ENCODE data around the gene KCNIP2.

Gene KCNIP2

DNA sequence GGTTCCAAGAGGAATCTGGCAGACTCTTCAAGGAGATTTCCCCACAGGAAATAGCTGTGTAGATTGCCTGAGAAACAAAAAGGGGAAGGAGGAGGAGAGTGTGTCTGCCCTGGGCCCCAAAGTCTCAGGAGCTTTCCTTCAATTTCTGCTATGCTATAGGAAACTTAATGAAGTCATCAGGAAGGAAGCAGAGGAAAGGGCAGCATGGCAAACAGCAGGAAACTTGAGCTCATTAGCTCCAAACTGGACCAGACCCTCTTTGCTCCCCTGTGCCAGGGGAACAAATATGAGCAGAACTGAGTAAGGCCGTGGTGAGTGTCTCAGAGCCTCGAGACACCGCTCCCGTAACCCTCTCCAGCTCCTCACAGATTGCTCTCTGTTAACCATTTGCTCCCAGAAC, 4.8 kb upstream of the KCNIP2 start:
- H3K4me3 Mint-ChIP-seq = no peak overlapping the region
- peaks cover 28% of the 10 kb centered on the region for H3K27me3 Mint-ChIP-seq (ENCODE audit: low read depth, poor library complexity)
- peaks cover 9% of the 10 kb centered on the region for H3K36me3 Mint-ChIP-seq (ENCODE audit: low read depth)
- no peaks in the 10 kb centered on the region for H3K9me3 Mint-ChIP-seq
- TF ChIP-seq, protein P1, sequence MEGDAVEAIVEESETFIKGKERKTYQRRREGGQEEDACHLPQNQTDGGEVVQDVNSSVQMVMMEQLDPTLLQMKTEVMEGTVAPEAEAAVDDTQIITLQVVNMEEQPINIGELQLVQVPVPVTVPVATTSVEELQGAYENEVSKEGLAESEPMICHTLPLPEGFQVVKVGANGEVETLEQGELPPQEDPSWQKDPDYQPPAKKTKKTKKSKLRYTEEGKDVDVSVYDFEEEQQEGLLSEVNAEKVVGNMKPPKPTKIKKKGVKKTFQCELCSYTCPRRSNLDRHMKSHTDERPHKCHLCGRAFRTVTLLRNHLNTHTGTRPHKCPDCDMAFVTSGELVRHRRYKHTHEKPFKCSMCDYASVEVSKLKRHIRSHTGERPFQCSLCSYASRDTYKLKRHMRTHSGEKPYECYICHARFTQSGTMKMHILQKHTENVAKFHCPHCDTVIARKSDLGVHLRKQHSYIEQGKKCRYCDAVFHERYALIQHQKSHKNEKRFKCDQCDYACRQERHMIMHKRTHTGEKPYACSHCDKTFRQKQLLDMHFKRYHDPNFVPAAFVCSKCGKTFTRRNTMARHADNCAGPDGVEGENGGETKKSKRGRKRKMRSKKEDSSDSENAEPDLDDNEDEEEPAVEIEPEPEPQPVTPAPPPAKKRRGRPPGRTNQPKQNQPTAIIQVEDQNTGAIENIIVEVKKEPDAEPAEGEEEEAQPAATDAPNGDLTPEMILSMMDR (IDR thresholded peaks at IDR 0.05) = no peak
- peaks cover 58% of the 10 kb centered on the region for H3K4me1 Mint-ChIP-seq
- DNase-seq = no peak
- peak overlapping the region; percentile 81 for H3K27ac Mint-ChIP-seq

DNA sequence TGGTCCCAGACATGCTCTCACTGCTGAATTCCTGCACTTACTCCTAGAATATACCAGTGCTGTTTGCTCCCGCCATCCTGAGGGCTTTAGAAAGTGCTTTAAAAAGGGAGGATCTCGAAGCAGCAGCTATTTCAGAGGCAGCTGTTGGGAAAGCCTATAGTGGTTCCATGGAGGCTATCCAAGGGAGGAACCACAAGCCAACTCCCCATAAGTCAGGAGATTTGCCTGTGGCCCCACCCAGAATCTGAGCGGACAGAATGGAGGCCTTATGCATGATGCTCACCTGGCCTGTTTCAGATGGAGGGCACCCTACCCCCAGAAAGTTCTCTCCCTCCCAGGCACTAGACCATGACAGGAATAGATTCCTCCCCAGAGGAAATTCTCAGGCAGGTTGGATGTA, 2.3 kb upstream of the KCNIP2 start:
- DNase-seq = no peak
- Mint-ChIP-seq H3K36me3 (ENCODE audit: low read depth) (peaks cover 9% of the 10 kb centered on the region), H3K4me3 (no peak overlapping the region), H3K27me3 (ENCODE audit: low read depth, poor library complexity) (peaks cover 50% of the 10 kb centered on the region), H3K4me1 (peaks cover 58% of the 10 kb centered on the region), H3K9me3 (no peaks in the 10 kb centered on the region), H3K27ac (no peak overlapping the region)
- TF ChIP-seq, protein P1 (IDR thresholded peaks at IDR 0.05) = no peak

DNA sequence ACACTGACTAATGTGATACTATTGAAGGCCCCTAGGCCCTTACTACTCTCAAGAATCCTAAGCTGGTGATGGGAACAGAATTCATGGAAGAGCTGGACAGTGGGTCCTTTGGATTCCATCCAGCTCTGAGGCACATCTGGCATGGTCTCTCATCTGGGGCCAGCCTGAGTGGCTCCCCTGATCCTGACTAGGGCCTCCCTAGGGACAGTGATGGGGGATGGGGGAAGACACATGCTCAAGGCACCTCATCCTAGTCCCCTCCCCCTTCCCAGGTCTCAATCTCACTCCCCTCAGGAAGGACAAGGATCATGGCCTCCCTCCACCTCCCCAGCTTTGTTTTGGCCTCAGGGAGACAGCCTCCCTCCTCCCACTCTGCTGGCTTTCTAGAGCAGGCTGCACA, 1.8 kb downstream of the KCNIP2 start:
- Mint-ChIP-seq H3K9me3 (no peaks in the 10 kb centered on the region), H3K4me1 (peaks cover 57% of the 10 kb centered on the region), H3K4me3 (no peak overlapping the region), H3K36me3 (ENCODE audit: low read depth) (no peaks in the 10 kb centered on the region), H3K27me3 (ENCODE audit: low read depth, poor library complexity) (peaks cover 53% of the 10 kb centered on the region), H3K27ac (no peak overlapping the region)
- TF ChIP-seq, protein P1 (IDR thresholded peaks at IDR 0.05) = no peak
- no peak for DNase-seq

DNA sequence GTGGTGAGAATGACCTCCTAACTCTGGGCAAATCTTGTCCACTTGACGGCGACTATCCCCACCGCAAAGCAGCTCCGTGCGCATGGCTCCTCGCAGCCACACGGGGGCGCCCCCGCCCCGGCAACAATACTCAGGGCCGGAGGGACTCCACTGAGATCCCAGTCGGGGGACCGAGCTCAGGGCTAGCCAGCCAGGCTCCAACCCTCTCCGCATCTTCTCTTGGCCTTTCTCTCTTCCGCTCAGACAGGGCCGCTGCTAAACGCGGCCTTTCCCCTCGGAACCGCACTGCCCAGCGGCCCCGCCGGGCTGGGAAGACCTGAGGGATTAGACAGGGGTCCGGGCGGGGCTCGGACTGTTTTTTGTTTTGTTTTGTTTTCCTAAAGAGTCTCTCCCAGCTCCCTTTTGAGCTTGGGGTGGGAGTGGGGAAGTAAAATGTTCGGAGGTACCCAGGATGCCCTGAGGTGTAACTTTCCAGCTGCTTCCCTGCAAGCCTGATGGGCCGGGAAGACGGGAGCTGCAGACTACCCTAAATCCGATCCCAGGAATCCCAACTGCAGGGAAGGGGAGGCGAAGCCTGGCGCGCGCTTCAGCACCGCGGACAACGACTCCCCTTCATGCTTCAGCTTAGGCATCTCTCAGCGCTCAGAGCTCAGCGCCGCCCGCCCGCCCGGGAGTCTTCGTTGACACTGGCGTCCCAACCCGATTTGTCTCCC, 2.7 kb downstream of the KCNIP2 start:
- H3K9me3 Mint-ChIP-seq = no peaks in the 10 kb centered on the region

DNA sequence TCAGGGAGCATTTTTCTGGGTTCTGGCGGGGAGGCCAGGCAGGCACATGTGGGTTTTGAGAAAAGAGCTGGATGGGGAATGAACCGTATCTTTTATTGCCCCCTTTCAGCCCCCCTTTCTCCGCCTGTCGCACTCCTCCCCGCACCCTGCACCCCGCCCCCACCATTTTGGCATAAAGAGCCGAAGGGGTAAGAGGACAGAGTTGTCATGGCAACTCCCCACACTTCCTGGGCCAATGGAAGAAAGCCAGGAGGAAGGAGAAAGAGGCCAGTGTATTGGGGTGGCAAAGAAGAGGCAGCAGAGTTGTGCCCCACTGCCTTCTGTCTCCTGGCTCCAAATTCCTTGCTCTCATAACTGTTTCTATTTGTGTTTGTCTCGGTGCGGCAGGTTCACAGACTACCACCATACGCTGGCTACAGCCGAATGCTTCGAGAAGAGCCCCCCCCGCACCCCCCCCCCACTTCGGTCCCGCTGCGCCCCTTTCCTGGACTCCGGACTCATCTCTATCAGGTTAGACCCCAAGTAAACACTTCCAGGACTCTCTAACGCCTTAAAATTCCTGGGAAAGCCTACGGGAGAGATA, 3.4 kb downstream of the KCNIP2 start:
- peak overlapping the region; percentile 75 for H3K4me3 Mint-ChIP-seq
- no peaks in the 10 kb centered on the region for H3K9me3 Mint-ChIP-seq
- H3K27me3 Mint-ChIP-seq (ENCODE audit: low read depth, poor library complexity) = peaks cover 49% of the 10 kb centered on the region
- peak overlapping the region; percentile 57 for H3K27ac Mint-ChIP-seq
- peak; percentile 30 for DNase-seq
- H3K4me1 Mint-ChIP-seq = peaks cover 60% of the 10 kb centered on the region
- TF ChIP-seq, protein P1 (IDR thresholded peaks at IDR 0.05) = no peak
- H3K36me3 Mint-ChIP-seq (ENCODE audit: low read depth) = no peaks in the 10 kb centered on the region

More for the DNA sequence above, 2.7 kb downstream of the KCNIP2 start:
- DNase-seq = peak; percentile 95
- Mint-ChIP-seq H3K27ac (no peak overlapping the region), H3K4me3 (peak overlapping the region; percentile 75), H3K36me3 (ENCODE audit: low read depth) (no peaks in the 10 kb centered on the region), H3K27me3 (ENCODE audit: low read depth, poor library complexity) (peaks cover 53% of the 10 kb centered on the region), H3K4me1 (peaks cover 57% of the 10 kb centered on the region)
- TF ChIP-seq, protein P1 (IDR thresholded peaks at IDR 0.05) = peak; percentile 92
